Superior temporal gyrus (tissue), 1 donor: ENCODE measurements around the gene C10orf62.

Experiments used
- DNase-seq: peaks from one replicate; pipeline ENCODE4 v3.0.0-alpha.2; 2016; ENCODE audit errors: extremely low spot score

C10orf62 gene

GRCh38 chr10:97584798-97585438, 4.6 kb upstream of the C10orf62 start:
- no peak for DNase-seq

GRCh38 chr10:97585439-97585811, 4.1 kb upstream of the C10orf62 start:
- no peak for DNase-seq

DNA sequence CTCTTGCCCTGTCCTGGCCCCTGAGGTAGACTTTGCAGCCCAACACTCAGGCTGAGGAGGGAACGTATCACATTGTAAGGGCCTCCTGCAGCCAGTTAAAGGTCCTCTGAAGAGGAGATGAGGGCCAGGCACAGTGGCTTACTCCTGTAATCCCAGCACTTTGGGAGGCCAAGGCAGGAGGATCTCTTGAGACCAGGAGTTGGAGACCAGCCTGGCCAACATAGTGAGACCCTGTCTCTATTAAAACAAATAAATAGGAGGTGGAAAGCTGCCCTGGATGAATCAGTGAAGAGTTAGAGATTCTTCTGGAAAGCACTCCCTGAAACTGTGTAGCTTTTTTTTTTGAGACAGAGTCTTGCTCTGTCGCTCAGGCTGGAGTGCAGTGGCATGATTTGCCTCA, 2.3 kb upstream of the C10orf62 start:
- DNase-seq: no peak

DNA sequence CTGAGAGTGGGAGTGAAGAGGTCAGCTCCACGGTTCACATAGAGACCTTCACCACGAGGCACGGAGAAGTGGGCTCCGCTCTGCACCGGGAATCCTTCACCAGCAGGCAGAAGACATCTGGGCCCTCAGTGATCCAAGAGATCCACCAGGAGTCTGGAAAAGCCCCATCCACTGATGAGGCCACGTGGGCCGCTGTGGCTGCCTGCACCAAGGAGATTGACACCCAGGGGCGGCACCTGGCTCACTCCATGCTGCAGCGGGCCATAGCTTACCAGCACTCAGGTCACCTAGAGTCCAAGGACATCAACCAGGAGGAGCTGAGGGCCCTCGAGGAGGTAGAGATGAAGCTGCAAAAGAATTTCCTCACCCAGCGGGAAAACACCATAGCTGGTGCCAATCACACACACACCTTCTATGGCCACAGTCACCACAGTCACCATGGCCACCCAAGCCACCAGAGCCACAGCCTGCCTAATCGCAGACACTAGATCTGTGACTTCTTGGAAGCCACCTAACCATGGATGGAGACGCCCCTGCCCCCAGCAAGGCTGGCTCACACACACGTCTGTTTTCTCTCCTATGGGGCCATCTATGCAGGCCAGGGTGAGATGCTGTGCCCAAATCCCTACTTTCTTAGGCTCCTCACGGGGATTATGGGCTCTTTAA, 694 bp downstream of the C10orf62 start:
- DNase-seq: no peak

GRCh38 chr10:97590748-97591495, 1.4 kb downstream of the C10orf62 start:
- no peak for DNase-seq

- DNase-seq: no peak
Measured at GRCh38 chr10:97593421-97593820, 3.9 kb downstream of the C10orf62 start.

DNA sequence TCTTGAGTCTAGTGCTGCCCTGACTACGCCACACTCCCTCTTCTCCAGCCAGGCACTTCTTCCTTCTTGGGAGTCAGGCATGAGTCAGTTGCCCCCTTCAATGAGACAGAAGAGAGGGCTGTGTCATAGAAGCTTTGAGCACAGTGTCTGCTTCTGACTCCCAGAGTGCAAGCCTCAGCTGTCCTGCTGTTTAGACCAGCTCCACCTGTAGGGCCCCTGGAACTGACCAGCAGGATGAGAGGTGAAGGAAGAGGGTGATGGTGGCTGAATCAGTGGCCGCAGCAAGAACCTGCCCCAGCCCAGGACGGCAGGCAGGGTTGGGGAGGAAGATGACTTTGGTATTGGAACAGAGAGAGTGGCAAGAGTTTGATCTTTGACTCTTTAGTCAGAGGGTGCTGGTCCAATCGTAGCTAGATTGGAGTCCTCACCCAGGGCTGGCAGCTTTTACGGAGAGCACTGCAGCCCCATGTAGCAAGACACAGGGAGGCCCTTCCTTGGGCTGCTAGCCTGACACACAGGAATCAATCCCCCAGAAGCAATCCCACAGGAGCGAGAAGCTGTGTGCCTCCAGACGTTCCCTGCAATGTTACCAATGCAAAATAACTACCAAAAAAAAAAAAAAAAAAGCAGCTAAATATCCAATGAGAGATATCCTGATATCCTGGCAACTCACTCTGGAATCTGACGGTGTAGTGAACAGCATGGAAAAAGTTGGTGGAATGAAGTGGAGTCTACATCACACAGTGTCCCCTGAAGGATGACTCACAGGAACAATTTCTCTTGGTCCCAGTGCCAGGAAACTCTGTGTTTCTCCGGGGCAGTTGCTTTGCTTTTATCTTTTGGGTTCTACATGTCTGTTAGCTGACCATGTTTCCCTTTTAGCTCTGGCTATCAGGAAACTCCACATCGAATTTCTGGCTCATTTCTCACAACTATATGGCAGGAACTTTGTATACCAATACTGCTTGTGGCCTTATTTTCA, 6.9 kb downstream of the C10orf62 start:
- peak; percentile 56 for DNase-seq

DNA sequence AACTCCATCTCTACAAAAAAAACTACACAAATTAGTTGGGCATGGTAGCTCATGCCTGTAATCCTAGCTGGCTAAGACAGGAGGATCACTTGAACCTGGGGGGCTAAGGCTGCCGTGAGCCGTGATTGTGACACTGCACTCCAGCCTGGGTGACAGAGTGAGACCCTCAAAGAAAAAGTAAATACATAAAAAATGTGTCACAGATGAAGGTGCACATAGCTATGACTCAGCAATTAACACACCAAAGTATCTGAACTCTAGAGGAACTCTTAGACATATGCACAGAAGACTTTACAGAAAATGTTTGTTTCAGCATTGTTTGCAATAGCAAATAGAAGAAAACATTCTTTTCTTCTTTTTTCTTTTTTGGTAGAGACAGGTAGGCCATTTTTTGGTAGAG, 8.3 kb downstream of the C10orf62 start:
- DNase-seq: no peak

DNA sequence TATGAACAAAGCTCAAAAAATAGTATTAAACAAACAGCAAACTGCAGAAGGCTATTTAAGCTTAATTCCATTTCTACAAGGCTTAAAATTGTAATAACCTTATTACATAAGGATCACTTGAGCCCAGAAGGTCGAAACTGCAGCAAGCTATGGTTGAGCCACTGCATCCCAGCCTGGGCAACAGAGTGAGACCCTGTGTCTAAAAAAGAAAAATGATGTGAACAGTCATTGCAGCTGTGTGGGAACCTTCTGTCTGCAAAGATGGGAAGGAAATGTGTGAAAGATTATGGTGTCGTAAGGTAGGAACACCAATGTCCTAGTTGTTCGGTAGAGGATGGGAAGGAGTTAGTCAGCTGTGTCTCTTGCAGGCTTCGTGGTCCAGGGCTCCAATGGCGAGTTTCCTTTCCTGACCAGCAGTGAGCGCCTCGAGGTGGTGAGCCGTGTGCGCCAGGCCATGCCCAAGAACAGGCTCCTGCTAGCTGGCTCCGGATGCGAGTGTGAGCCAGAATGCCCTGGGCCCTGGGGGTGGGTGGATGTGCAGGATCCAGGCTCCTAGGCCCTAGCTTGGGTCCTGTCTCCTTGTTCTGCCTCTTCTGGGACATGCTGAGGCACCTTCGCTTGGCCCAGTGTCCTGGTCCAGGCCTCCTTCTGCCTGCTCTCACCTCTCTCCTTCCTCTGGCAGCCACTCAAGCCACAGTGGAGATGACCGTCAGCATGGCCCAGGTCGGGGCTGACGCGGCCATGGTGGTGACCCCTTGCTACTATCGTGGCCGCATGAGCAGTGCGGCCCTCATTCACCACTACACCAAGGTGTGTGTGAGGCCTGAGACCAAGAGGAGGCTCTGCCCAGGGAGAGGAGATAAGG, 9.1 kb downstream of the C10orf62 start:
- no peak for DNase-seq

DNA sequence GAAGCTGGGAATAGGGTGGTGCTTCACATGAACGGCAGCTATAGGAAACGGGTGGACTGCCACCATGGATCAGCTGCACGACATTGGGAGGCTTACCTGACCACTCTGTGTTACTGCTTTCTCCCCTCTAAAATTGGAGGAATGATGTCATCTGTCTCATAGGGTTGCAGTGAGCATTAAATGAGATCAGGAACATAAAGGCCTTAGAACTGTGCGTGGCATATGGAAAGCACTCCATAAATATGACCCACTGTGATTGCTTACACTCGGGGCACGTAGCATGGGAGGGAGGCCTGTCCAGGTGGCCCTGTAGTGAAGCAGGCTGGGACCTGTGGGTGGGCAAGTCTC, 9.7 kb downstream of the C10orf62 start:
- no peak for DNase-seq

DNA sequence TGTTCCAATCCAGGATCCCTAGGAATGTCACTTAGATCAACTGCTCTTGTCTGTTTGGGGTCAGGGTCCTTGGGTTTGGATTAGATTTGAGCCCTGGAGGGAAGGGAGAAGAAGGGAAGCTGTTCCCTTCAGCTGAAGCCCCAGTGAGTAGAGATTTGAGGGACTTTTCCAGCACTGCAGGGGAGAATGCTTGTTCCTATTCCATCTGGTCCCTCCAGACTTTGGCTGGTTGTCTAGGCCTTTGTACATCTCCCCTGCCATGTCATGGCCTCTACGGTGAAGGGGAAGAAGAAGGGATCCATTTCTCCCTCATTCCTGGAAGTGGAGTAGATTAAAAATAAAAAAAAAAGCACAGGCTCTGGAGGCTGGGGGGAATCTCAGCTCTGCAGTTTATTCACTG, 11.1 kb downstream of the C10orf62 start:
- no peak for DNase-seq

DNA sequence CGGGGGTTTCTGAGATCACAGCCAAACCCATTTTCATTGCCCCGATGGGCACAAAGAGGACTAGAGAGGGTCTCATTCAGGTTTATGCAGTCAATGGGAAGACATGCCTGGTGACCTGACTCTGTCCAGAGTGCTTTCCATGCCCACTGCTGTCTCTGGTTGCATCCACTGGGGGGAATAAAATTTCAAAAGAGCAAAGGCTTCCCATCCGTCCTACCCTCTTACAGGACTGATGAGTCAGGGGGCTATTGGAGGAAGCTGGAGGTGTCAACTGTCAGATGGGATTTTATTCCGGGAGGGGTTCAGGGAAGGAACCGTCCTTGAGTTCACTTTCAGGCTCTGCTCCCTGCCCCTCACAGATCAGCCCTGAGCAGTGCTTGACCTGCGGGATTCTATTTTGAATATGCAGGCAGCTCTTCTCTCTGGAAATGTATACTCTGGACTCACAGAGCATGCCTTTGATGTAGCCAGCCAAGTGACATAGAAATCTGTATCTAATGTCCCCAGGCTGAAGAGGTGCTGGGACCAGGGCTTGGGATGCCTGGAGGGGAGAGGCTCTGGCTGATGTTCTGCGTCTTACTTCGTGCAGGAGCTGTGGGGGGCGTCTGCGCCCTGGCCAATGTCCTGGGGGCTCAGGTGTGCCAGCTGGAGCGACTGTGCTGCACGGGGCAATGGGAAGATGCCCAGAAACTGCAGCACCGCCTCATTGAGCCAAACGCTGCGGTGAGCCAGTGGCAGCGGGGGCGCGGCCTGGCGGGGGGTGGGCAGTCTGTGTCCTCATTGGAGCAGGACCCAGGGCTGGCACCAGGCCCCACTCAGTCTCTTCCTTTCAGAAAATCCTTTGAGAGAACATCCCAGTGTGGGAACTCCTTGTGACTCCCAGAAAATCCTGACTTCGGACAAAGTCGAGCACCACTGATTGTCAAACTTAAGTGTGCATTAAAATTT, 12.0 kb downstream of the C10orf62 start:
- no peak for DNase-seq

- DNase-seq: no peak
Measured at GRCh38 chr10:97607095-97607636, 17.6 kb downstream of the C10orf62 start.

- no peak for DNase-seq
Measured at GRCh38 chr10:97608991-97609561, 19.6 kb downstream of the C10orf62 start.

- DNase-seq: no peak
Measured at GRCh38 chr10:97611473-97611872, 22.0 kb downstream of the C10orf62 start.

GRCh38 chr10:97612386-97612785, 22.9 kb downstream of the C10orf62 start:
- DNase-seq: peak; percentile 62

- DNase-seq: no peak
Measured at GRCh38 chr10:97618285-97618684, 28.8 kb downstream of the C10orf62 start.

DNA sequence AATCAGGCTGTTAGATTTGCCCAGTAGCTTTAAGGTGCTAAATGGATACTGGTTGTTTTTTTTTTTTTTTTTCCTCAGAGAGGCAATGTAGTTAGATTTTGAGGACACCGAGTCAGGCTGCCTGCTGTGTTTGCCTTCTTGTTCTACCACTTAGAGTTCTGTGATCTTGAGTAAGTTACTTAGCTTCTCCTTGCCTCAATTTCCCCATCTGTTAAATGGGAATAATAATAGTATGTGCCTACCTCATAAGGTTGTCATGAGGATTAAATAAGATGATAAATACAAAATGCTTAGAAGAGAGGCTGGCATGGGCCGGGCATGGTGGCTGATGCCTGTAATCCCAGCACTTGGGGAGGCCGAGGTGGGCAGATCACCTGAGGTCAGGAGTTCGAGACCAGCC, 29.2 kb downstream of the C10orf62 start:
- DNase-seq: no peak

- DNase-seq: no peak
Measured at GRCh38 chr10:97623277-97623676, 33.8 kb downstream of the C10orf62 start.
